ENCODE data around the gene FOXP1. TPM values are rescaled to one million over a fixed set of nuclear protein-coding genes. Genes with fewer than 3 reads are reported as not detected.

FOXP1 gene
- total and polyA plus RNA-seq, 4 donors: 4.9 to 35.4 (median 32.0) TPM

DNA sequence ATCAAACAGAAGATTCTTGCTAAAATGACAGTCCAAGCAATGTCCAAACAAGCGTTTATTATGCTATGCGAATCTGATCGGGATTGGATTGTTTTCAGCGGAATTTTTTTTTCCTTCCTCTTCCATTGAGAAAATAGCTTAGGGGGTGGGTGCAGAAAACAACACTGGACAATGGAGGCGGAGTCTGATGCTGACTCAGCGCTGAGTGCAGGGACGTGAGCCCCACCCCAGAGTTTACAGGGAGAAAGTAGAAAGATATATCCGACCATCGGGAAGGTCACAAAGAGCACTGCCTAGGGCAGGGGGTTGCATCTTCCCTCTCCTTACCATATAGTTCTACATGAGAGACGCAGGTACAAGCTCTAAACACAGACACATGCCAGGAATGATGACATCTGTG lies 117.0 kb downstream of the FOXP1 start (continued):
- no peak for TF ChIP-seq HNF4G (IDR thresholded peaks at IDR 0.05)
- TF ChIP-seq SP1 (IDR thresholded peaks at IDR 0.05): no peak
- no peak for TF ChIP-seq YY1 (IDR thresholded peaks at IDR 0.05)
- TF ChIP-seq RAD21 (IDR thresholded peaks at IDR 0.05): no peak
- no peak for TF ChIP-seq JUND (IDR thresholded peaks at IDR 0.05)
- no peak for TF ChIP-seq EGR1 (IDR thresholded peaks at IDR 0.05; ENCODE audit: low read depth in 2 of 2)
- no peak for TF ChIP-seq TAF1 (conservative IDR thresholded peaks at IDR 0.05)
- TF ChIP-seq GABPA (IDR thresholded peaks at IDR 0.05 in 1 of 2, conservative IDR thresholded peaks at IDR 0.05 in 1 of 2): no peak

DNA sequence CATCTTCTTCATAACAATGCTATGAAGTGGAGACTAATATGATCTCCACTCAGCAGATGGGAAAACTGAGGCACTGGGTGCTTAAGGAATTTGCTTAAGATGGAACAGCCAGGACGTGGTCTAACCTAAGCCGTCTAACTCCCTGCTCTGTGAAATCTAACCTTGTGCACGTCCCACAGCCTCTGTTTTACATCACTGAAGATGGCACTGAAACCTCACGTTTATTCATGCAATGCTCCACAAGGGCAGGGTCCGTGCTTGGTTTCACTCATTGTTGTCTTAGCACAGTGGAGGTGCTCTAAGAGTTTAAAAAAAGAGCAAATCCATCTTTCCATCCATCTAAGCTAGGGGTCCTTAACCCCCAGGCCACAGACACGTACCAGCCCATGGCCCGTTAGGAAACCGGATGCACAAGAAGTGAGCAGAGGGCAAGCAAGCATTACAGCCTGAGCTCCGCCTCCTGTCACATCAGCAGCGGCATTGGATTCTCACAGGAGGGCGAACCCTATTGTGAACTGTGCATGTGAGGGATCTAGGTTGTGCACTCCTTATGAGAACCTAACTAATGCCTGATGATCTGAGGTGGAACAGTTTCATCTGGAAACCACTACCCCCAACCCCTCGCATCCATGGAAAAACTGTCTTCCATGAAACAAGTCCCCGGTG lies 118.0 kb downstream of the FOXP1 start:
- Histone ChIP-seq H3K4me3 (ENCODE audit: low read depth in 1 of 3, low read length in 3 of 3) (no peak overlapping the region), H3K27me3 (ENCODE audit: control insufficient read depth in 4 of 4, insufficient read depth in 4 of 4, low read length in 3 of 4) (no peaks in the 10 kb centered on the region), H3K9me3 (ENCODE audit: control insufficient read depth in 4 of 4, low read length in 3 of 4) (no peaks in the 10 kb centered on the region), H3K9ac (ENCODE audit: low read depth in 1 of 2, low read length in 2 of 2) (no peak overlapping the region), H3K36me3 (ENCODE audit: control insufficient read depth in 4 of 4, insufficient read depth in 3 of 4, low read depth in 1 of 4, low read length in 3 of 4) (no peaks in the 10 kb centered on the region), H3K4me1 (ENCODE audit: control insufficient read depth in 4 of 4, insufficient read depth in 4 of 4, low read length in 3 of 4) (peaks cover 0 to 5% (median 0%) of the 10 kb centered on the region in 4 donors), H3K27ac (ENCODE audit: low read depth in 1 of 2, low read length in 2 of 2) (no peak overlapping the region)
- WGBS: 90% methylated on average over 13 of the region's 13 CpGs
- no peak for DNase-seq (ENCODE audit: low spot score)
- no peak for TF ChIP-seq TAF1 (conservative IDR thresholded peaks at IDR 0.05)
- TF ChIP-seq, protein P1, sequence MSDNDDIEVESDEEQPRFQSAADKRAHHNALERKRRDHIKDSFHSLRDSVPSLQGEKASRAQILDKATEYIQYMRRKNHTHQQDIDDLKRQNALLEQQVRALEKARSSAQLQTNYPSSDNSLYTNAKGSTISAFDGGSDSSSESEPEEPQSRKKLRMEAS (IDR thresholded peaks at IDR 0.05): no peak
- TF ChIP-seq RXRA (IDR thresholded peaks at IDR 0.05): no peak
- no peak for TF ChIP-seq ZBTB33 (IDR thresholded peaks at IDR 0.05)
- no peak for TF ChIP-seq HNF4A (conservative IDR thresholded peaks at IDR 0.05)
- no peak for TF ChIP-seq SP1 (IDR thresholded peaks at IDR 0.05)
- TF ChIP-seq GABPA (IDR thresholded peaks at IDR 0.05 in 1 of 2, conservative IDR thresholded peaks at IDR 0.05 in 1 of 2): no peak
- no peak for TF ChIP-seq REST (IDR thresholded peaks at IDR 0.05)
- TF ChIP-seq EGR1 (IDR thresholded peaks at IDR 0.05; ENCODE audit: low read depth in 2 of 2): no peak

DNA sequence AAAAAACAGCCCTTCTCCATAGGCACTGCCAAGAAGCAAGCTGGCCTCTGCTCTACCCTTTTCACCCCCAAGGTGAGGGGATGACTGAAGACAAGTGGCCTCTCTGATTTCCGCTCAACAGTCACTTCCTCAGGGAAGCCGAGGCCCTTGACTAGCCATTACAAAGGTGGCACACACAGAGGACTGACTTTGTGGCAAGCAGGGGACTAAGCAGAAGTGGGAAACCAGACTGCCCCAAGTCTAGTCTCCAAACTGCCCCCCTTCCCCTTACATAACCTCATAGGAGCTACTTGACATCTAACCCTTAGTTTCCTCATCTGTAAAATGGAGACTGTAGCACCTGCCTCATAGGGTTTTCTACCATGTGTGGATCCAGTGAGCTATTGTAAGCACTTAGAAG lies 118.9 kb downstream of the FOXP1 start:
- DNase-seq (ENCODE audit: low spot score): no peak
- no peak overlapping the region for H3K4me3 ChIP-seq (ENCODE audit: low read depth in 1 of 3, low read length in 3 of 3)
- H3K9me3 ChIP-seq (ENCODE audit: control insufficient read depth in 4 of 4, low read length in 3 of 4): no peaks in the 10 kb centered on the region
- H3K27ac ChIP-seq (ENCODE audit: low read depth in 1 of 2, low read length in 2 of 2): no peak overlapping the region
- H3K4me1 ChIP-seq (ENCODE audit: control insufficient read depth in 4 of 4, insufficient read depth in 4 of 4, low read length in 3 of 4): peaks cover 0 to 5% (median 0%) of the 10 kb centered on the region in 4 donors
- WGBS: 92% methylated on average over 2 of the region's 2 CpGs
- TF ChIP-seq REST (IDR thresholded peaks at IDR 0.05) (no peak), ATF3 (IDR thresholded peaks at IDR 0.05) (no peak), YY1 (IDR thresholded peaks at IDR 0.05) (no peak), EGR1 (IDR thresholded peaks at IDR 0.05; ENCODE audit: low read depth in 2 of 2) (no peak), HNF4G (IDR thresholded peaks at IDR 0.05) (no peak), SP1 (IDR thresholded peaks at IDR 0.05) (no peak), NR2F2 (IDR thresholded peaks at IDR 0.05) (no peak)
- TF ChIP-seq, protein P2, sequence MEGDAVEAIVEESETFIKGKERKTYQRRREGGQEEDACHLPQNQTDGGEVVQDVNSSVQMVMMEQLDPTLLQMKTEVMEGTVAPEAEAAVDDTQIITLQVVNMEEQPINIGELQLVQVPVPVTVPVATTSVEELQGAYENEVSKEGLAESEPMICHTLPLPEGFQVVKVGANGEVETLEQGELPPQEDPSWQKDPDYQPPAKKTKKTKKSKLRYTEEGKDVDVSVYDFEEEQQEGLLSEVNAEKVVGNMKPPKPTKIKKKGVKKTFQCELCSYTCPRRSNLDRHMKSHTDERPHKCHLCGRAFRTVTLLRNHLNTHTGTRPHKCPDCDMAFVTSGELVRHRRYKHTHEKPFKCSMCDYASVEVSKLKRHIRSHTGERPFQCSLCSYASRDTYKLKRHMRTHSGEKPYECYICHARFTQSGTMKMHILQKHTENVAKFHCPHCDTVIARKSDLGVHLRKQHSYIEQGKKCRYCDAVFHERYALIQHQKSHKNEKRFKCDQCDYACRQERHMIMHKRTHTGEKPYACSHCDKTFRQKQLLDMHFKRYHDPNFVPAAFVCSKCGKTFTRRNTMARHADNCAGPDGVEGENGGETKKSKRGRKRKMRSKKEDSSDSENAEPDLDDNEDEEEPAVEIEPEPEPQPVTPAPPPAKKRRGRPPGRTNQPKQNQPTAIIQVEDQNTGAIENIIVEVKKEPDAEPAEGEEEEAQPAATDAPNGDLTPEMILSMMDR (IDR thresholded peaks at IDR 0.05; ENCODE audit: low read depth, low read length, missing input control): no peak
- TF ChIP-seq, protein P1 (IDR thresholded peaks at IDR 0.05): no peak
- no peaks in the 10 kb centered on the region for H3K27me3 ChIP-seq (ENCODE audit: control insufficient read depth in 4 of 4, insufficient read depth in 4 of 4, low read length in 3 of 4)
- no peaks in the 10 kb centered on the region for H3K36me3 ChIP-seq (ENCODE audit: control insufficient read depth in 4 of 4, insufficient read depth in 3 of 4, low read depth in 1 of 4, low read length in 3 of 4)
- no peak overlapping the region for H3K9ac ChIP-seq (ENCODE audit: low read depth in 1 of 2, low read length in 2 of 2)
